Measurements from ENCODE around the gene OR5AU1.

The OR5AU1 gene

DNA sequence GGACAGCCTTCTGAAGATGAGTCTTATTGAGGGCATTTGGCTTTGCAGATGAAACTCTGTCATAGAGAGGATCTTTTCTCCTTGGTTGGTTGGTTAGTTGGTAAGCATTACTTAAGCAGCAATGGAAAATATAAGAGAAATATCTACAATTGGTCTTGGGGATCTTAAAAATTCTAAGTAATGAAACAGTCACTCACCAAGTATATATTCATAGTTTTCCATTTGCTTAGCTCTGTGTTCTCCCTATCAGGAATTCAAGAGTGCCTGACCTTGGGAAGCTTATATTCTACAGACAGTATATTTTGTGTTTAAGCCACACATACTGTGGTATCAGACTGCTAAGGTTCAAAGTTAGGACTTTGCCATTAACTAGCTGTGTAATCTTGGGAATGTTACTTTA is at the start of gene OR5AU1:
OR5AU1 (minus strand) TSS at position 101 of the 400 bp plus-strand sequence. CDS start 191 bp downstream, outside the sequence.
- H3K4me3 ChIP-seq (ENCODE audit: low read depth, low read length) = no peak within 1 kb of the TSS
- TF ChIP-seq, protein P1, sequence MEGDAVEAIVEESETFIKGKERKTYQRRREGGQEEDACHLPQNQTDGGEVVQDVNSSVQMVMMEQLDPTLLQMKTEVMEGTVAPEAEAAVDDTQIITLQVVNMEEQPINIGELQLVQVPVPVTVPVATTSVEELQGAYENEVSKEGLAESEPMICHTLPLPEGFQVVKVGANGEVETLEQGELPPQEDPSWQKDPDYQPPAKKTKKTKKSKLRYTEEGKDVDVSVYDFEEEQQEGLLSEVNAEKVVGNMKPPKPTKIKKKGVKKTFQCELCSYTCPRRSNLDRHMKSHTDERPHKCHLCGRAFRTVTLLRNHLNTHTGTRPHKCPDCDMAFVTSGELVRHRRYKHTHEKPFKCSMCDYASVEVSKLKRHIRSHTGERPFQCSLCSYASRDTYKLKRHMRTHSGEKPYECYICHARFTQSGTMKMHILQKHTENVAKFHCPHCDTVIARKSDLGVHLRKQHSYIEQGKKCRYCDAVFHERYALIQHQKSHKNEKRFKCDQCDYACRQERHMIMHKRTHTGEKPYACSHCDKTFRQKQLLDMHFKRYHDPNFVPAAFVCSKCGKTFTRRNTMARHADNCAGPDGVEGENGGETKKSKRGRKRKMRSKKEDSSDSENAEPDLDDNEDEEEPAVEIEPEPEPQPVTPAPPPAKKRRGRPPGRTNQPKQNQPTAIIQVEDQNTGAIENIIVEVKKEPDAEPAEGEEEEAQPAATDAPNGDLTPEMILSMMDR (IDR thresholded peaks at IDR 0.05; ENCODE audit: low read depth, low read length) = no peak

DNA sequence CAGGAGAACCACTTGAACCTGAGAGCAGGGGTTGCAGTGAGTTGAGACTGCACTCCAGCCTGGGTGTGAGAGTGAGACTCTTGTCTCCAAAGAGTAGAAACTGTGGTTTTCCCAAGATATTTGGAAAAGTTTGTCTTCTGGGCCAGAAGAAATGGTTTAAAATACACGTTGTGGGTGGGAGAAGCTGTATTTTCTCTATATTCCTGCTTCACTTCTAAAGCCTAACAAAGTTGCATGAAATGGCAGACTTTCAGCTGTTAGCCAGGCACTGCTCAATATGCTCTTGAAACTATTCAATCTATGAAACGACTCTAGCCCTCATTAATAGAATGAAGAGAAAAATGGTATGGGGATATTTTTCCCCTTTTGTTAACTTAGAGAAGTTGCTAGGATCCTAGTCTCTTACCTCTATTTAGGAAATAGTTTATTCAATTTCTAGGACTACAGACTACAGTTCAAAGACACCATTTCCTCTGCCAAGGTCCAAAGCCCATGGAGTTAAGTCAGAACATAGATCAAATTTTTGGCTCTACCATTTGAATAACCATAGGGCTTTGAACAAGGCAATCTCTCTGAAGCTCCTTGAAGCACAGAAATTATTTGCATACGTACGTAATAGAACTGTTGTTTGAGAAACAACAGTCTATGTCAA is 49.3 kb upstream of the OR5AU1 start:
- H3K4me3 ChIP-seq (ENCODE audit: low read depth, low read length) = no peak overlapping the region
- TF ChIP-seq, protein P1 (IDR thresholded peaks at IDR 0.05; ENCODE audit: low read depth, low read length) = no peak

DNA sequence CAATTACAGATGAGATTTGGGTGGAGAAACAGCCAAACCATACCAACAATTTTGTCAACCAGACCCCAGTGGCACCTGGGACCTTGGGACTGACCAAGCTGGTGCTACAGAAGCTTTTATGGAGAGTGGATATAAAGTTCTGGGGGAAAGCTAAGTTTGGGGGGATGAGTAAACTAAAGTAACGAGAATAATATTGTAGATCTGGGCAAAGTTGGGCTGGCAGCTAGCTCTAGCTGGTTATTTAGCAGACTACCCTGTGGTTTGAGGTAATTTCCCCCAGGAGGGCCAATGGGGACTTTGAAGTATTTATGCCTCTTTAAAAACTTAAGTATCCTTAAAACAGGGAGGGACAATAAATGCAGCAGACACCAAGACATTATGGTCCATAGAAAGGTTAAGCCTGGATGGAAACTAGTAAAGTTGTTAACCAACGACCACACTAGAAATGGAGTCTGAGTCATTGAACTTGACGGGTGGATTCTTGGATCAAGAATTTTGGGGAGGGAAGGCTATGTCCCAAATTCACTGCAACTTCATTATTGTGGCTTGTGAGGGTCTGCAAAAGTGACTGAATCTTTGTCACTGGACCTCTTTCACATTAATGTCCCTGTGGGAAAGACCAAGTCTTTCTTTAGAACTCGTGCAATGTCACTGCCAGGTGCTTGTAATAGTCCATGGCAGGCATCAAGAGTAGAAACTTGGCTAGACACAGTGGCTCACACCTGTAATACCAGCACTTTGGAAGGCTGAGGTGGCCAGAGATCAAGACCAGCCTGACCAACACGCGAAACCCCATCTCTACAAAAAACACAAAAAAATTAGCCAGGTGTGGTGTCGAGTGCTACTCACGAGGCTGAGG is 48.5 kb upstream of the OR5AU1 start:
- H3K4me3 ChIP-seq (ENCODE audit: low read depth, low read length) = no peak overlapping the region
- TF ChIP-seq, protein P1 (IDR thresholded peaks at IDR 0.05; ENCODE audit: low read depth, low read length) = no peak

DNA sequence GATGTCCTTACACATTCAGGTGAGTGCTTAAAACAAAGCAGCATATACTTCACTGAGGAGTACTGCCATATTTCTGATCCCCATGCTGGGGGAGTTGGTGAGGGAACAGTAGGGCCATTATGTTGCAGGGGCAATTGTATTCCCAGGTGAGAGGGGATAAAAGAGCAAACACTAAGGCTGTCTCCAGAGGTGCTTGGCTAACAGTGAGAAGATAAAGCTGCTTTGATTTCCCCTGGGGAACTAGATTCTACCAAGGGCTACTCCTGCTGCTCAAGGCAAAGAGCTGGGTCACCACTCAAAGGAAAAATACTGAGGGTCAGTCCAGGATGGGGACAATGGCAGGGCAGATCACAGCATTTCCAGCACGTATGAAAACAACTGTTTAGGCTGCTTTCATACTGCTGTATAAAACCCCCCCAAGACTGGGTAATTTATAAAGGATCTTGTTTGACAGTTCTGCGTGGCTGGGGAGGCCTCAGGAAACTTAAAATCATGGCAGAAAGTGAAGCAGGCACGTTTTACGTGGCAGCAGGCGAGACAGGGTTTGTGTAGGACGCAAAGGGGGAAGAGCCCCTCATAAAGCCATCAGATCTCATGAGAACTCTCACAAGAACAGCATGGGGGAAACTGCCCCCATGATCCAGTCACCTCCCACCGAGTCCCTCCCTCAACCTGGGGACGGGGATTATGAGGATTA is 47.8 kb upstream of the OR5AU1 start:
- TF ChIP-seq, protein P1 (IDR thresholded peaks at IDR 0.05; ENCODE audit: low read depth, low read length) = no peak
- no peak overlapping the region for H3K4me3 ChIP-seq (ENCODE audit: low read depth, low read length)

DNA sequence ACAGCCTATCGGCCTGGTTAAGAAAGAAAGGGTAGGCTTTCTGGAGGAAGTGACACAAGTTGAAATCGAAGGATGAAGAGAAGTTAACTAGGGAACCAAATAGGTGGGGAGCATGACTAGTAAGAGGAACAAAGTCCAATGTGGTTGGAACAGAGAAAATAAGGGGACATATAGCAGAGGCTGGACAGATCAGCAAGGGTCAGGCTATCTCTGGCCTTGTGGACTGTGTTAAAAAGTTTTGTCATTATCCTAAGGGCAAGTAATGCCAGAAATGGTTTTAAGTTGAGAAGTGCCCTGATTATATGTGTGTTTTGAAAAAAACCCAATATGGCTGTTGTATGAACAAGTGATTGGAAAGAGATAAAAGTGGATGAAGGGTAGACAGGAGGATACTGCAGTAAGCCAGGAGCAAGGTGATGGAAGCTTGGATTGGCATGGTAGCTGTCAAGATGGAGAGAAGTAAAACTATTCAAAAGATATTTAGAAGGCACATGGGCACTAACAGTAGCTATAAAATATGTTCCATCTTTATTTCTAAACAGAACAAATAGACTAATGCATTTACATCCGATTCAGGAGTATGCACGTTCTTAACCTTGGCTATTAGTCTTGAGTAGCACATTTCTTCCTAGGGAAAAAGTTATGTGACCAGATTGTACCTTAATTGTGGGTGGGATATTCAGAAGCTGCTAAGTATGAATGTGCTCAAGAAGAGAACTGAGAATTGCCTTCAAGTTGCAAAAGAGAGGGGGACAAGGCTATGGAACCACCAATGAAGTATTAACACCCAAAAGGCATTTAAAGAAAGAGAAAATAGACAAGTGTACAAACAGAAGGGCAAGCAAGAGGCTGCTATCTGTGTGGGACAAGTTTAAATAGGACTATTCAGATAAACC is 46.8 kb upstream of the OR5AU1 start:
- no peak overlapping the region for H3K4me3 ChIP-seq (ENCODE audit: low read depth, low read length)
- TF ChIP-seq, protein P1 (IDR thresholded peaks at IDR 0.05; ENCODE audit: low read depth, low read length) = no peak

DNA sequence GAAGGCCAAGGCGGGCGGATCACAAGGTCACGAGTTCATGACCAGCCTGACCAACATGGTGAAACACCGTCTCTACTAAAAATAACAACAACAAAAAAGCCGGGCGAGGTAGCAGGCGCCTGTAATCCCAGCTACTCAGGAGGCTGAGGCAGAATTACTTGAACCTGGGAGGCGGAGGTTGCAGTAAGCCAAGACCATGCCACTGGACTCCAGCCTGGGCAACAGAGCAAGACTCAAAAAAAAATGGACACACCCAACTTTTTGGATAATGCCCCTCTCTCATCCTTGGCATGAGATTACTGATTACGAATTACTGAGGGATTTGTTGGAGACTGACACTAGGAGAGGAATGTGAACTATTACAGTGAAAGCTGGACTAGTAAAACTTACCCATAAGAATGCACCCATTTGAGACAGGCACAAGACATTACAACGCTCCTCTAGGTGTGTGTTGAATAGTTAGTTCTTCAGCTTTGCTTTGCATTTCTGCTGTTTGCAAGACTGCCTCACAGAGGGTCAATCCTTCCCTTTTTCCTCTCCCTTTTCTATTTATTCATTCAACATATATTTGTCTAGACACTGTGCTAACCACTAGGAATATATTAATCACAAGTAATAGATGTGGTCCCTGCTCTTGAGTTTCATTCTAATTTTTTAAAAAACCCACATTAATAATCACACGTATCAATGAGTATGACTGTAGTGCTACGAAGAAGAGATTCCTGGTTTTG is 46.0 kb upstream of the OR5AU1 start:
- TF ChIP-seq, protein P1 (IDR thresholded peaks at IDR 0.05; ENCODE audit: low read depth, low read length) = no peak
- H3K4me3 ChIP-seq (ENCODE audit: low read depth, low read length) = no peak overlapping the region

All from WI38 (cell line).